ENCODE results near the gene RRP1.

RRP1 gene

DNA sequence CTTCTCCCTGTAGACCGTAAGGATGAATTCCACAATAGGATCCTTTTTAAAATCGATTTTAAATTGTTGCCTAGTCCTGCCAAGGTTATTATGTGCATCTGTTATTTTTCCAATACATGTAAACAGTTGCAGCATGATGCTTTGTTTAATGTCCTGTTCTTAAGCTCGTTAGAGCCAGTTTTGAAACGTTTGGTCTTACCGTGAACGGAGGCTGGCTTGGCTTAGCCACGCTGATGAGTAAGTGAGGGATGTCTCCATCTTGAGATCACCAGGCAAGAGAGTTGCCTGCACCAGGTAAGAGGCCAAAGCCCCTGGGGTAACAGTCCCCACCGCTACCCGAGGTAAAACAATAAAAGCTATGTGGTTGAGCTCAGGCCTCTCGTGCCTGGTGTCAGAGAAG, 30.6 kb upstream of the RRP1 start:
- DNase-seq, result no peak

DNA sequence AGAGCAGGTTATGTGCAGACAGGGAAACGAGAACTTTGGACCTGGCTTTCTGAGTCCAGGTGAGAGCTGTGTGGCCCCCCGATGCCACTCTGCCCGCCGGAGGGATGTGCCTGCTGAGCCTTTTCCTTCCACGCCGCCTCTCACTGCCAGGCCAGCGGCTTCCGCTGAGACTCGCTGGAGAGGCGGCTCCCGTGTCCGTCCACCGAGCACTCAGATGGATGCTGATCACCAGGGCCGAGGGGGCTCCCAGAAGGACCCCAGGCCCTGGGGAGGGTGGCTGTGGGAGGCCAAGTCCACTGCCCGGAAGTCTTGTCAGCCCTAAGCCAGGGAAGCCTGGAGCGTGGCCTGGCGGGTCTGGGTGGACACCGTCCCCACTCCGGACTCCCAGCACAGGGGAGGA, 29.7 kb upstream of the RRP1 start:
- DNase-seq, result no peak

DNA sequence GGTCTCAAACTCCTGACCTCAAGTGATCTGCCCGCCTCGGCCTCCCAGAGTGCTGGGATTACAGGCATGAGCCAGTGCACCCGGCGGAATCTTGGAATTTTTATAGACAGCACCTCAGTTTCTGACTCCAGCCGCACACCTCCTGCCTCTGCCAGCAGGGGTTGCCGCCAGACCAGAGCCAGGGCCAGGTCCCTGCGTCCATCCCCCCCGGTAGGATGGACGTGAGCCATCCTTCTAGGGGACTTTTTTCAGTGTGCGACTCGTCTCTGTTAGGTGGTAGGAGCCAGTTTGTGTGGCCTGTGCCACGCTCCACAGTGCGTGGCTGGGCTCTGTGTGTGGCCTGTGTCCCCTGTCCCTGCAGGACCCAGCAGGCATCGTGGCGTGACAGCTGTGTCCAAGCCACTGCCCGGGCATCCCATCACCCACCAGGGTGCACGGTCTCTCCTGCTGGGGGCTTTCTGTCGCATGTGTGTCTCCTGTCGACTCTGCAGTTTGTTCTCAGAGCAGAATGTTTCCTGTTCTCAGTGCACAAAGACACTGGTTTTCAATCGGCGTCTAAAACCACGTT, 28.9 kb upstream of the RRP1 start:
- DNase-seq, result no peak

DNA sequence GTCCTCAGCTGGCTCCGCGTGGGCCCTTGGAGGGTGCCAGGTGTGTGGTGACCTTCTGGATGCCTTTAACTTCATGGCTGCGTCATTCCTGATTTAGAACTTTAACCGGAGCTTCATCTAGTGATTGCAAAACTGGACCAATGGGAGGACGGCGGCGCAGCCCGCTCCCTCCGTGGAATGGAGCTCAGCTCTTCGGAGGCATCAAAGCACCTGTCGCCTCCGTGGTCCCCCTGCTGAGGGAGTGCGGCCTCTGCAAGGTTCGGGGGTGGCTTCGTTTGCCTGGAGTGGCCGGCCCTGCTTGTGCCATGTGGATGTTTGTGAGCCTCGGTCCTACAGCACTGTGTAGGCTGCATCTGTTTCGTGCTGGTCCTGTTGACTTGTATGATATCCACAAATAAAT, 27.5 kb upstream of the RRP1 start:
- DNase-seq, result no peak

DNA sequence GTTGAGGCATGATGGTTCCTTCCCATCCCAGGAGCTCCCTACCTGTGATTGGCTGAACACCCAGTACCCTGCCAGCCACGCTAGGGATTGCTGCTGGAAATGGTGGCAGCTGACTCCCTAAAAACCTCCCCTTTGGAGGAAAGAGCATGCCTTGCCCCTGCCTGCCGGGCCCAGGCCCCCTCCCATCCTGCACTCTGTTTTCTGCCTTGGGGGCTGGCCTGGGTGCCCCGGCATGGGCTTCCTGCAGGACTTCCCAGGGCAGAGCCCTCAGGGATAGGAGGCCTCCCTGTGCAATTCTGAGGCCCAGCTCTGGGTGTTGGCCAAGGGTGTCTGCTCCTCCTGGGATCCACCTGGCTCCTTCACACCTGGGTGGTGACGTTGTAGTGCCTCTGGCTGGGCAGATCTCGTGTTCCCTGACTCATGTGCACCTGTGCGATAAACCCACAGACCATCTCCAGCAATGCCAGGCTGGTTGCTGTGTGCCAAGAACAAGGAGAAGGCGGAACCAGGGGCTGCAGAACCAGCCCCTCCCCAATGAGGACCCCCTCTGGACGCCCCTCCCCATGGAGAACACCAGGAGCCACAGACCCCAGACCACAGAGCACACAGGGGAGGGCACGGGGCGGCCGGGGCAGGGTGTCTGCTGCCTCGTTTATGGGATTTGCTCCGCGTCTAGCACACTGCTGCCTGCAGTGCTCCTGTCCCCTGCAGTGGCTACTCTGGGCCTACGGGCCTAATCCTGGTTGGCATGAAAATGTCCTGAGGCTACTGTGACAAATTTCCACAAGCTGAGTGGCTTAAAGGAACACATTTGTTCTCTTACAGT, 26.9 kb upstream of the RRP1 start:
- DNase-seq, result no peak

DNA sequence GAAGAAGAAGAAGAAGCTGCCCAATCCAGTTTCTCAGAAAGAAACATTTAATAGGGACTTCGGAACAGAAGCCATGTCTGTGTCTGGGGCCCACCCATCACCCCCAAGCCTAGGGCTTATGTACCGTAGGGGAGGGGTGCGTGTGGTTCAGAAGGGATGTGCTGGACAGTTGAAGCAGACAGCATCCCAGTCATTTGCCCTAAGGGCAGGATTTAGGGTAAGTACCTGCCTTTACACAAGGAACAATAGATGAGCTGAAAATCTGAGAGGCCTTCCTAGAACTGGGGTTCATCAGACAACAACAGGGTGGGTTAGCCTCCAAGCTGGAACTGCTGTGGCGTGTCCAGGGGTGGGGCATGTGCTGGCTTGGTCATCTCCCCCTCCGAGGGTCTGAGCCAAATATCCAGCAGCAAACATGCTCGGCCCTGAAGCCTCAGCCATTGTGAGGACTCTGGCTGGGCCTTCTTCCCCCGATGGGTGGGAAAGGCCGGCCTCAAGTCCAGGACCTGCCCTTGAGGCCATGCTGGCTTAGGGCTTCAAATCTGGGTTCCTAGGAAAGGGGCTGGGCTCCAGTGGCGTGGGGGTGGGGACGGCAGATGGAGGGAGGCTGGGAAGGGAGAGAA, 25.4 kb upstream of the RRP1 start:
- no peak for DNase-seq

DNA sequence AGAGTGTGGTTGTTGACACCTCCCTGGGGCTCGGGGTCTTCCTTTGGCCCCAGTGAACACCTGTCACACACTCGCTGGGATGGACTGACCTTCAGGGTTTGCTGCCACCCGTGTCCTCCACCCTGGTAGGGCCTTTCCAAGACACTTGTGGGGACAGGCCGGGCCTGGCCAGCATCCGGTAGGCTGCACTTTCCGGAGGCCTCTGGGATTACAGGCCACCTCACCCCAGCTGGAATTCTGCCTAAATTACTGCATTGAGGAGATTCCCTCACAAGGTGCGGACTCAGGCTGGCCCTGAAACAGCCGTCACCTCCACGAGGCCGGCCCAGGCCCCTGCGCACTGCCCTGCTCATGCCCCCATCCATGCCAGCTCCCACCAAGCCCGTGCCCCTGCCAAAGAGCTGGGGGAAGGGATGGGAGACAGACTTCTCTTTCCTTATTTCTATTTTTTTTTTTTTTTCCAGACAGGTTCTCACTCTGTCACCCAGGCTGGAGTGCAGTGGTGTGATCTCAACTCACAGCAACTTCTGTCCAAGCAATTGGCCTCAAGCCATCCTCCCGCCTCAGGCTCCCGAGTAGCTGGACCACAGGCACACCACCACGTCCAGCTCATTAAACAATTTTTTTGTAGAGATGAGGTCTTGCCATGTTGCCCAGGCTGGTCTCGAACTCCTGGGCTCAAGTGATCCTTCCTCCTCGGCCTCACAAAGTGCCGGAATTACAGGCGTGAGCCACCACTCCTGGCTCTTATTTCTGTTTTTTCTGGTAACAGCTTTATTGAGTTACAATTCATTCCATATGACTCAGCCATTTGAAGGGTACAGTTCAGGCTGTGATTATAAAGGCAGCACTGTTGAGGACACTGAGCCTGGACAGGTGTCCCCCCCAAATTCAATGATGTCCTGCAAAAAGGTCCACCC, 24.5 kb upstream of the RRP1 start:
- no peak for DNase-seq

DNA sequence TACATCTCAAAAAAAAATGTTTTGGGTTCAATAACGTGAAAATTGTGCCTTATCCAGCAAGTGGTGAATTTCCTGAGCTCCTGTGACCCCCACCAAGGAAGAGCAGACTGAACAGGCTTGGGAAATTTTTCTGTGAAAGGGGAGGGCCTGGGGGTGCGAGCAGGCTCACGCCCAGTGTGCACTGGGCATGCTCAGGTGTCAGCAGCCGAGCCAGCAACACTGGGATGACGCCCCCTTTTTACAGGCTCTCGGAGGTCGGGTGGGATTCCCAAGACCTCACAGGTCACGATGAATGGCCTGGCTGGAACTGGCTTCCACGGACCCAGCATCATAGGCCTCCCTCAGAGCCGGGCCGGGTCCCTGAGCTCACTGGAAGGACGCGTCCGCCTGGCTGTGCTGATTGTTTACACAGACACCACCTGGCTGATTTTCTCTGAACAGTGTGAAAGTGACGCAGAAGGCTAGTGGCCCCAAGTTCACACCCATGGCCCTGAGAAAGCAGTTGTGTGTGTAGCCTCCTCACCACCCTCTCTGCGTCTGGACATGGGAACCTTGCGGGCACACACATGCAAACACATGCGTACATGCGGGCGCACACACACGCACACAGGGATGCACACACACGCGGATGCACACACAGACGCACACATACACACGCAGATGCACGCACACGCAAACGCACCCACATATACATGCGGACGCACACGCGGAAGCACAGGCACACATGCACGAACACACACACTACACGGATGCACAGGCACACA, 22.5 kb upstream of the RRP1 start:
- no peak for DNase-seq

DNA sequence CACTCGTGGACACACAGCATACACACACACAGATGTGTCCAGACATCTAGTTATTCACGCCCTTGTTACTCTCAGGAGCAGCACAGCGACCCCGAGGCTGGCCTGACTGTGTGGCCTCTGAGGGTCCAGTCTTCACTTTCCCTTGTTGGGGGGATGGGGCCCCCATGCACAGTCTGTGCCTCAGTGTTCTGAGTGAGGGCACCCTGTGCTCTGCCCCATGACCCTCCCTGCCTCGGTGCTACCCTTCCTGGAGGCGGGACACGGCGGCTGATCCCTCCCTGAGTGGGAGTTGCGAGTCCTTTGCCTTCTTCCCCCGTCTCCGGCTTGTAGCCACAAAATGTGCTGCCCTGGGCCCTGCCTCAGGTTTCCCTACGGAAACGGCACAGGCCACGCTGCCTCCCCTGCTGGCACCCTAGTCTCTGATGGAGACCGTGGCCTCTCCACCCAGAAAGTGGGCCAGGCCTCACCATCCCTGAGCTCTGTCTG, 21.8 kb upstream of the RRP1 start:
- DNase-seq, result no peak

DNA sequence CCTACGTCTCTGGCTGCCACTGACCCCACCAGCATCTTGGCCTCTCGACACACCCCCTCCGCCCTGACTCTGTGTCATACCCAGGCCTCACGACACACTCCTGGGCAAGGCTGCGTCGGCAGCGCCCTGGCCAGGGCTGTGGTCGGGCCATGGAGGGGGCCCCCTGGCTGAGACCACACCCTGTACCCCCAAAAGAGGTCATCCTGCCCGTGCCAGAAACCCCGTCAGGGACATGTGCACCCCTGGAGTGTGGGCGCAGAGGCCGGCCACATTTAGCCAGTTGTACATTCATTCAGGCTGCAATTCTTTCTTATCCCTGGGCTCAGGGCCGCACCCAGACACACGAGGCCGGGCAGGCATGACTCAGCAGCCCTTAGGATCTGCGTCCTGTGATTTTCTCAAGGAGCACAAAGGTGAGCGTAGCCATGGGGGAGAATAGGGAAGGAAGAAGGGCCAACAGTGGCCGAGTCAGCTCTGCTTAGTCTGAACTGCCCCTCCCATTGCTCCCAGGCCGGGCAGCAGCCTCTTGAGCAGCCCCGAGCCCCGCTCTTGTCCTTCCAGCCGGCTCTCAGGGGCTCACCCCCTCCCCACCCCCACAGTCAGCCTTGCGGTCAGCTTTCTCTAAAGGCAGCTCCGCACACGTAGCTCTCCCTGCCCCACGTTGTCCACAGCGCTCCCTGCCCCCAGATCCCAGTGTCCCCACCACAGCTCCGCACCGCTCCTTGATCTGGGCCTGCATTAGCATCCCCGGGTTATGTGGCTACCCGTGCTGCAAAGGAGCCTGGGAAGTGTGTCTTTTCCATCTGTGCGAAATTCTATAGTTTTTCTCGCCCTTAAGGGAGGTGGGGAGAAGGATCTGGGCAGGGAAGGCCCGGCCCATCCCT, 21.2 kb upstream of the RRP1 start:
- no peak for DNase-seq

DNA sequence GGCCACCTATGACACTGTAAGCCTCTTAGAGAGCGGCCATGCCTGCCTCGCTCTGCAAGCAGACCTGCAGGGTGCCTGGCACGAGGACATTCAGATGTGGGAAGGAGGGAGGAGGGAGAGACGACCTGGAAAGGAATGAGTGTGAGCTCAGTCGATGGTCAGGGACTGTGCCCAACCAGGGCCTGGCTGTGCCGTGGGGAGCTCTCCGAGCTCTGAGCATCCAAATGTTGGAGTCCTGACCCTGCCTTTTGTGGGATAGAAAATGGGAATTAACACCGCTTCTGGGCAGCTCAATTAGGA, 20.6 kb upstream of the RRP1 start:
- no peak for DNase-seq

DNA sequence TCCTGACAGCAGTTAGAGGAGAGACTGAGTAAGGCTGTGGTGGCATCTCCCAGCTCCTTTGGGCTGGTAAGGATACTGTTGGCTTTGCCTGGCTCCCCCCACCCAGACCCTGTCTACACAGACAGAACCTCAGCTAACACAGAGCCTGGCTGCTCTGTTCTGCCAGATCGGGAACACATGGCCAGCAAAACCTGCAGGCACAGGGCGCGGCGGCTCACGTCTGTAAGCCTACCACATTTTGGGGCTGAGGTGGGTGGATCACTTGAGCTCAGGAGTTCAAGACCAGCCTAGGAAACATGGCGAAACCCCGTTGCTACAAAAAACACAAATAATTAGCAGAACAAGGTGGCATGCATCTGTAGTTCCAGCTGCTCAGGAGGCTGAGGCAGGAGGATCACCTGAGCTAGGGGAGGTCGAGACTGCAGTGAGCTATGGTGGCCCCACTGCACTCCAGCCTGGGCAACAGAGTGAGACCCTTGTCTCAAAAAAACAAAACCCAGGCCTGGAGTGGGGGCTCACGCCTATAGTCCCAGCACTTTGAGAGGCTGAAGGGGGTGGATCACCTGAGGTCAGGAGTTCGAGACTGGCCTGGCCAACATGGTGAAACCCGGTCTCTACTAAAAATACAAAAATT, 19.9 kb upstream of the RRP1 start:
- DNase-seq, result no peak

DNA sequence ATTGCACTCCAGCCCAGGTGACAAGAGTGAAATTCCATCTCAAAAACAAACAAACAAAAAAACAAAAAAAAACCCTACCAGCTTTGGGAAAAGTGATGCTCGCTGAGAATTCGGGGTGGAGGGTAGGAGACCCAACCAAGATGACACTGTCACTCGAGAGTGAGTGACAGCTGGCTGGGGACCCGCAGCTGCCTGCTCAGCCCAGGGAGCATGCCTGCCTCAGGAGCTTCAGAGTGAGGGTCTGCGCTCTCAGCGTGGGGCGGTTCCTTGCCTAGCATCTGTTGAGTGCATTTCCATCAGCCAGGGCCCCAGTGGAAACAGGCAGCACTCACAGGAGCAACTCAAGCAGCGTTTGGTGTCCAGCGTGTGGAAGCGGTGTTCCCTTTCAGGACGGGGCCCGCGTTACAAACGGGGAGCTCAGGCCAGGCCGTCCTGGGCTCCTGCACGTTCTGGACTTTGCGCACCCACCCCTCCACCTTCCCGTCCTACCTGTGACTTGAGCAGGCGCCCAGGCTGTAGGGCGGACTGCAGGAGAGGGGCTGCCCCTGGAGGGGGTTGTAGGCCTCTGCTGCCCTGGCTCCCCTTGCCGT, 19.2 kb upstream of the RRP1 start:
- no peak for DNase-seq

DNA sequence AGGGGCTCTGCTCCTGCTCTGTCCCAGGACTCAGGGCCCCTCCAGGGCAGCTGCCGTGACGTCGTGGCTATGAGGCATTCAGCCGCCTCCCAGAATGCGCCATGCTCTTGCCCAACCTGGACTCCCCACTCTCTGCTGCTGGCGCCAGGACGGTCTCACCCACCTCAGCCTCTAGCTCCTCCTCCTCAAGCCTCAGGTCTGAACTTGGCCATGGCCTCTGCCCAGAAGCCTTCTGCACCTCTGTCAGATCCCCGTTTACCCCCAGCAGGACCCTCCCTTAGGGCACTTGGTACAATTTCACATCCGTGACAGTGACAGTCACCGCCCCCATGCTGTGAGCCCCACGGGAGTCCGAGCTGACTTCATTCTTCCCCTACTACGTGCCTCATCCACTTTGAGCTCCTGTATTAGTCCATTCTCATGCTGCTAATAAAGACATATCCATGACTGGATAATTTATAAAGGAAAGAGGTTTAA, 18.1 kb upstream of the RRP1 start:
- no peak for DNase-seq

DNA sequence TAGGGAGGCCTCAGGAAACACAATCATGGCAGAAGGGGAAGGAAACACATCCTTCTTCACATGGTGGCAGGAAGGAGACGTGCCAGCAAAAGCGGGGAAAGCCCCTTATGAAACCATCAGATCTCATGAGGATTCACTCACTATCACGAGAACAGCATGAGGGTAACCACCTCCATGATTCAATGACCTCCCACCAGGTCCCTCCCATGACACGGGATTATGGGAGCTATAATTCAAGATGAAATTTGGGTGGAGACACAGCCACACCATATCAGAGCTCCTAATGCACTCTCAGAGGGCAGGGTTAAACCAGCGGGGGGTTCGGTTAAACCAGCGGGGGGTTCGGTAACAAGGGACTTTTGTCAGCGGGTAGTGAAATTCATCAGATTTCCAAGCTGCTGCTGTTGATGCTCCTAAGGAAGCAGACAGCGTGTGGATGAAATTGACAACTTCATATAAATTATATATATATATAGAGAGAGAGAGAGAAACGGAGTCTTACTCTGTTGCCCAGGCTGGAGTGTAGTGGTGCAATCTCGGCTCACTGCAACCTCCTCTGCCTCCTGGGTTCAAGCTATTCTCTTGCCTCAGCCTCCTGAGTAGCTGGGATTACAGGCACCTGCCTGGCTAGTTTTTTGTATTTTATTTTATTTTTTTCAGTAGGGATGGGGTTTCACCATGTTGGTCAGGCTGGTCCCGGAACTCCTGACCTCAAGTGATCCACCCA, 17.5 kb upstream of the RRP1 start:
- no peak for DNase-seq

DNA sequence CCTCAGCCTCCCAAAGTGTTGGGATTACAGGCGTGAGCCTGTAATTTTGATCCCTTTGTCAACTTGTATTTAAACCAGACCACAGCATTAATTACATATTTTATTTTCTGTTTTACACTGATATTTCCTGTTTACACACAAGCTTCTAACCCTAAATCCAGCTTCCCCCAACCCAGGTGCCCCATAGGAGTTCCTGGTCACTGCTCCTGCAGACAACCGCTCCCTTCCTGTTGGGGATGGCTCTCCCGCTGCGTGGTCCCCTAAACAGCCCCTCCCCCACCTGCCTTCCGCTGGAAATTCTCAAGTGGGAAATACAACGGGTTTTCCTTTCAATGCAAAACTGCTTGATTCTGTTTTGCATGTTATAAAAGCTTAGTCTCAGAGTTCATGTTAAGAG, 17.0 kb upstream of the RRP1 start:
- DNase-seq, result no peak

DNA sequence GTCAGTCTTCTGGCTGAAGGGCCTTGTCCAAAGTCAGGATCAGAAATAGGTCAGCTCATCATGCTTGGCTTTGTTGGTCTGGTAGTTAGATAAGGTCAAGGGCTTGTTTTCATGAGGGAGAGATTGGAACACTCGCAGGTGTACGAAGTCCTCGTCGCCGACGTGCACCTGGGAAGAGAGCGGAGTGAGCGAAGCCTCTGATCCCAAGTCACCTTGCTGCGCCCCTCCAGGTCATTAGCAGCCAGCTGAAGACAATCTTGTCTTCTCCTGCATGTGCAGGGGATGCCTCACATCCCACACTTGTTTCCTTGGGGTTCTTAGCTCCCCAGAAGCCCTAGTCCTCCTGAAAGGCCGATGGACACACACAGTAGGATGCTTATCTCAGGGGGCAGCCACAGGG, 15.2 kb upstream of the RRP1 start:
- DNase-seq, result no peak

DNA sequence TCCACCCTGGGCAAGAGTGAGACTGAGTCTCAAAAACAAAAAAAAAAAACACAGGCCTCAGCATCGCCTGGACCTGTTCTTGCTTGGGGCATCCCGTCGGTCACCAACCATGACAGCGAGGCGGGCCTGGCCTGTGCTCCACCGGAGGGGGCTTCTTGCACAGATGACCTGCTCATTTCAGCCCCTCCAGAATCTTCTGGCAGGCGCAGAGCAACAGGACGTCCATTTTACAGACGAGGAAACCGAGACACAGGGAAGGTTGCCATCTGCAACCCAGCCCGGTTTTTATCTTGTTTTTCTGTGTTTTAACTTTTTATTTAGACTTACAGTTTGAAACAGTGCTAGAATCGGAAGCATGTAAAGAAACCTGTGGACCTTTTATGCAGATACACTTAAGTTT, 14.2 kb upstream of the RRP1 start:
- no peak for DNase-seq

DNA sequence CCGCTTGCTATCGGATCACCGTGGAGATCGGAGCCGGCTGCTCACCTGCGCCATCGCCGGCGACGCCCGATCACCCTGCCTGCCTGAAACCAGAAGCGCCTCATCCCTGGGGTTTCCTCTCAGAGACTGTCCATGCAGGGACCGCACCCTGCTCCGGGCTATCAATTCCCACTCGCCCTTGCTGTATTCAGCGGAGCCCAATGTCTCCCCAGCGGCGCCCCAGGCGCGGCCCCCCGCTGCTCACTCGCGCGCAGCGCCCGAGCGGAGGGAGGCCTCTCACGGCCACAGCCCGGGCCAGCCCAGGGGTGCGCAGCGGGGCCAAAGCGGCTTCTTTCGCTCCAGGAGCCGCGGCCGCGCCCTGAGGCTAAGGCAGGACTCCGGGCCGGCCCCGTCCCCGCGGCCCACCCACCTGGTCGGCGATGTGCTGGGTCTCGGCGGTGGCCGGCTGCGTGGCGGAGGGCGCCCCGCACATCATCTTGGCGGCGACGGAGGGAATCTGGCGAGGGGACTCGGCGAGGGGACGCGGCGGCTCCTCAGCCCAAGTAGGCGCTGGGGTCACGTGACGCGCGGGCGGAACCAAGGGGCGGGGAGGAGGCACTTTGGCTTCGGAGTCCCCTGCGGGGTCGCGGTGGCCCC, 13.5 kb upstream of the RRP1 start, which contains the start of gene CSTB:
TSS of gene CSTB (minus strand) at position 514 of the 636 bp plus-strand sequence. CDS start at position 475, 39 bp downstream.
- DNase-seq, result peak; percentile 69
